Caco-2 (cell line): ENCODE data around the gene NEDD4L. TPM values are rescaled to one million over a fixed set of nuclear protein-coding genes. Genes with fewer than 3 reads are reported as not detected.

Experiments used
- BruUV-seq: library from RNA; stranded (reverse); fragments of 400-500 nt; replicated peaks from 2 replicates; lab custom pipeline; 2021; lab: Mats Ljungman, UMichigan
- CTCF ChIA-PET: fragments of 300-600 bp; sonication (Branson Sonifier 250); formaldehyde crosslinking; loops from one replicate; lab custom pipeline; 2022; ENCODE audit warnings: antibody characterized with exemption; lab: Charles Lee
- POLR2A ChIA-PET: fragments of 300-600 bp; sonication (Branson Sonifier 250); formaldehyde crosslinking; loops from one replicate; lab custom pipeline; 2022; ENCODE audit warnings: antibody characterized with exemption; lab: Charles Lee
- DNase-seq, 2 experiments: peaks; one replicate each; pipeline versions ENCODE4 v3.0.0 to v3.0.0-alpha.2; 2020 to 2022
- H3K27me3 ChIP-seq: replicated peaks from 2 replicates; pipeline ENCODE4 v1.6.0; 2011; ENCODE audit warnings: low read length; ENCODE audit not compliant: control insufficient read depth, insufficient read depth
- H3K36me3 ChIP-seq: 2 replicates; pipeline ENCODE4 v1.5.1; 2011; ENCODE audit warnings: low read length; ENCODE audit not compliant: control insufficient read depth, insufficient read depth
- H3K4me1 ChIP-seq: fragments of 250-450 bp; sonication (Bioruptor Pico); 2 replicates; pipeline ENCODE4 v1.5.1; 2020; ENCODE audit warnings: mild to moderate bottlenecking
- H3K4me3 ChIP-seq: 2 replicates; pipeline ENCODE4 v1.5.1; 2011; ENCODE audit warnings: low read depth, mild to moderate bottlenecking, control low read depth, low read length
- H3K9me3 ChIP-seq: fragments of 250-450 bp; sonication (Bioruptor Pico); 2 replicates; pipeline ENCODE4 v1.5.1; 2020; ENCODE audit warnings: mild to moderate bottlenecking, moderate library complexity
- H3K27ac Mint-ChIP-seq: one replicate; pipeline ENCODE4 v1.8.0; 2022; ENCODE audit warnings: mixed read lengths; ENCODE audit not compliant: unreplicated experiment
- H3K27me3 Mint-ChIP-seq: one replicate; pipeline ENCODE4 v1.8.0; 2022; ENCODE audit warnings: mixed read lengths; ENCODE audit not compliant: insufficient read depth, unreplicated experiment
- H3K36me3 Mint-ChIP-seq: one replicate; pipeline ENCODE4 v1.8.0; 2022; ENCODE audit warnings: mild to moderate bottlenecking, mixed read lengths; ENCODE audit not compliant: insufficient read depth, unreplicated experiment
- H3K4me1 Mint-ChIP-seq: one replicate; pipeline ENCODE4 v1.8.0; 2022; ENCODE audit warnings: low read depth, mixed read lengths; ENCODE audit not compliant: unreplicated experiment
- H3K4me3 Mint-ChIP-seq: one replicate; pipeline ENCODE4 v1.8.0; 2022; ENCODE audit warnings: mild to moderate bottlenecking, moderate library complexity, mixed read lengths; ENCODE audit not compliant: unreplicated experiment
- H3K9me3 Mint-ChIP-seq: one replicate; pipeline ENCODE4 v1.8.0; 2022; ENCODE audit warnings: mixed read lengths; ENCODE audit not compliant: unreplicated experiment
- CTCF ChIP-seq, 2 experiments: fragments of 200-600 bp in 1 of 2; IDR thresholded peaks; 1 replicate in 1 of 2; 2 replicates in 1 of 2; pipeline versions ENCODE4 v1.5.1 to v1.8.0; 2011 to 2022; ENCODE audit warnings: antibody characterized with exemption in 1 of 2, control low read depth in 1 of 2, inconsistent platforms in 1 of 2, low read depth in 1 of 2, low read length in 1 of 2, mild to moderate bottlenecking in 1 of 2, moderate library complexity in 1 of 2; ENCODE audit not compliant: insufficient read depth in 1 of 2, severe bottlenecking in 1 of 2, unreplicated experiment in 1 of 2
- intact Hi-C: fragments of 100-400 bp; cut with micrococcal nuclease; formaldehyde crosslinking; loops from one replicate; pipeline ENCODE4 v1.10.0; 2022; ENCODE audit not compliant: unreplicated experiment
- total RNA-seq: library from RNA; stranded (reverse); gene quantifications from 2 replicates; pipeline ENCODE4 v1.2.3, GENCODE V29; 2022

The NEDD4L gene
- total RNA-seq, 1 experiment from 2014 or later: 85.4 TPM

- intact Hi-C loops: no loop called here
- H3K27me3 ChIP-seq: no peaks in the 10 kb centered on the region
- H3K9me3 ChIP-seq: no peaks in the 10 kb centered on the region
- no TSS peak for BruUV-seq
- CTCF ChIA-PET: no interaction called here
- no peaks in the 10 kb centered on the region for H3K36me3 ChIP-seq
- Mint-ChIP-seq H3K27me3 (no peaks in the 10 kb centered on the region), H3K9me3 (no peaks in the 10 kb centered on the region), H3K36me3 (peaks cover under 1% of the 10 kb centered on the region), H3K4me3 (no peak overlapping the region), H3K27ac (no peak overlapping the region), H3K4me1 (peaks cover 17% of the 10 kb centered on the region)
- DNase-seq: no peak
- no peak for TF ChIP-seq CTCF (IDR thresholded peaks at IDR 0.05; ENCODE audit: insufficient read depth in 1 of 2, low read depth in 1 of 2, low read length in 1 of 2, severe bottlenecking in 1 of 2, unreplicated experiment in 1 of 2)
- POLR2A ChIA-PET: no interaction called here
- H3K4me3 ChIP-seq: no peak overlapping the region
- H3K4me1 ChIP-seq: peaks cover 38% of the 10 kb centered on the region
Observed at GRCh38 chr18:58267493-58267892, 223.5 kb downstream of the NEDD4L start.

GRCh38 chr18:58268849-58269248 lies 224.8 kb downstream of the NEDD4L start:
- ChIA-PET CTCF (no interaction called here), POLR2A (no interaction called here)
- H3K4me1 ChIP-seq: peaks cover 25% of the 10 kb centered on the region
- no peak for DNase-seq
- Mint-ChIP-seq H3K27ac (peak overlapping the region; percentile 30), H3K27me3 (no peaks in the 10 kb centered on the region), H3K9me3 (no peaks in the 10 kb centered on the region), H3K4me1 (peaks cover 17% of the 10 kb centered on the region), H3K36me3 (peaks cover 11% of the 10 kb centered on the region), H3K4me3 (peak overlapping the region; percentile 21)
- no peak for TF ChIP-seq CTCF (IDR thresholded peaks at IDR 0.05; ENCODE audit: insufficient read depth in 1 of 2, low read depth in 1 of 2, low read length in 1 of 2, severe bottlenecking in 1 of 2, unreplicated experiment in 1 of 2)
- no peaks in the 10 kb centered on the region for H3K9me3 ChIP-seq
- no peak overlapping the region for H3K4me3 ChIP-seq
- BruUV-seq: no TSS peak
- no peaks in the 10 kb centered on the region for H3K36me3 ChIP-seq
- intact Hi-C loops: no loop called here
- no peaks in the 10 kb centered on the region for H3K27me3 ChIP-seq

- Mint-ChIP-seq H3K36me3 (peaks cover 18% of the 10 kb centered on the region), H3K27me3 (no peaks in the 10 kb centered on the region), H3K4me1 (peaks cover 17% of the 10 kb centered on the region), H3K9me3 (no peaks in the 10 kb centered on the region), H3K4me3 (peak overlapping the region; percentile 36), H3K27ac (peak overlapping the region; percentile 60)
- H3K4me3 ChIP-seq: no peak overlapping the region
- ChIA-PET CTCF (no interaction called here), POLR2A (no interaction called here)
- peak in 1 of 2 experiments; percentile 31 for DNase-seq
- no peaks in the 10 kb centered on the region for H3K27me3 ChIP-seq
- intact Hi-C loops: no loop called here
- no peak for TF ChIP-seq CTCF (IDR thresholded peaks at IDR 0.05; ENCODE audit: insufficient read depth in 1 of 2, low read depth in 1 of 2, low read length in 1 of 2, severe bottlenecking in 1 of 2, unreplicated experiment in 1 of 2)
- H3K9me3 ChIP-seq: no peaks in the 10 kb centered on the region
- no peaks in the 10 kb centered on the region for H3K36me3 ChIP-seq
- no TSS peak for BruUV-seq
- peaks cover 21% of the 10 kb centered on the region for H3K4me1 ChIP-seq
Observed at GRCh38 chr18:58269931-58270330, 225.9 kb downstream of the NEDD4L start.
